ENCODE data around the gene UTS2. TPM values are rescaled to one million over a fixed set of nuclear protein-coding genes. Genes with fewer than 3 reads are reported as not detected.

Gene UTS2
- total and polyA plus RNA-seq, 2 of the 4 experiments (the other 2 are of a cell fraction): not detected

- in situ Hi-C loops (cut with MboI; ENCODE audit: low sequenced_read_pairs): no loop called here
- CTCF ChIA-PET: interaction anchor here (0.6 to 1.2 kb wide), 2 partner anchors 9 to 94 kb away, joined by 3 to 8 read pairs; no protein-coding TSS in a partner anchor
Observed at GRCh38 chr1:7846656-7847055, 6.2 kb downstream of the UTS2 start.

More at GRCh38 chr1:7846656-7847055, 6.2 kb downstream of the UTS2 start:
- peaks cover 2% of the 10 kb centered on the region for H3K36me3 ChIP-seq (ENCODE audit: control insufficient read depth, insufficient read depth, low read length)
- H2AFZ ChIP-seq (replicated peaks; ENCODE audit: low read length, poor library complexity): no peak overlapping the region
- no peak overlapping the region for H3K27ac ChIP-seq (ENCODE audit: insufficient read depth, low read length)
- no TSS peak for BruUV-seq (replicated peaks)
- no peak overlapping the region for H4K91ac ChIP-seq (ENCODE audit: insufficient read depth, low read depth, low read length)
- POLR2A ChIA-PET (ENCODE audit: unreplicated experiment): no interaction called here
- 0 out of 2 replicates have a peak, but pooled peaks cover 5% of the 10 kb centered on the region for H3K9me1 ChIP-seq (ENCODE audit: insufficient read depth, low read length)
- H3K18ac ChIP-seq (ENCODE audit: low read depth, low read length): peak overlapping the region; percentile 20; the same call in 1 of the 2 replicates
- H2AK5ac ChIP-seq (ENCODE audit: low read depth, low read length): no peak overlapping the region
- H2BK5ac ChIP-seq (ENCODE audit: low read depth, low read length, poor library complexity, severe bottlenecking): no peak overlapping the region
- H3K23ac ChIP-seq (ENCODE audit: low read depth, low read length): no peak overlapping the region
- WGBS, 2 experiments (ENCODE audit: extremely low coverage in 2 of 2, insufficient read length in 1 of 2): 100% methylated on average over 2 of the region's 7 CpGs; no CpG with 5 or more reads in 1 of the 2 experiments
- H4K20me1 ChIP-seq (ENCODE audit: insufficient read depth, low read length): no peaks in the 10 kb centered on the region
- peaks cover 2% of the 10 kb centered on the region; the same call in 1 of the 2 replicates for H3K27me3 ChIP-seq (ENCODE audit: control insufficient read depth, insufficient read depth, low read length)
- H3K9ac ChIP-seq (ENCODE audit: low read depth, low read length): no peak overlapping the region
- H2BK15ac ChIP-seq (ENCODE audit: low read depth, low read length): no peak overlapping the region
- H2BK20ac ChIP-seq (ENCODE audit: low read depth, low read length): no peak overlapping the region
- H3K56ac ChIP-seq (ENCODE audit: extremely low read depth, insufficient read depth, low read length): no peak overlapping the region
- no peak overlapping the region for H3K4me3 ChIP-seq (ENCODE audit: insufficient read depth, low read depth, low read length)
- no peak overlapping the region for H3K4ac ChIP-seq (ENCODE audit: low read depth, low read length)
- TF ChIP-seq RAD21 (IDR thresholded peaks at IDR 0.05; ENCODE audit: low read length) (no peak), MAFK (IDR thresholded peaks at IDR 0.05; ENCODE audit: low read depth, low read length) (no peak), CTCF (conservative IDR thresholded peaks at IDR 0.05; ENCODE audit: low read depth, low read length) (no peak), RCOR1 (IDR thresholded peaks at IDR 0.05; ENCODE audit: insufficient replicate concordance, low read length) (no peak), NFE2L2 (IDR thresholded peaks at IDR 0.05; ENCODE audit: low read depth, low read length) (no peak), MXI1 (IDR thresholded peaks at IDR 0.05; ENCODE audit: borderline replicate concordance, low read depth, low read length) (no peak), CEBPB (IDR thresholded peaks at IDR 0.05; ENCODE audit: low read depth, low read length) (no peak), SMC3 (IDR thresholded peaks at IDR 0.05; ENCODE audit: low read depth, low read length) (no peak), FOS (IDR thresholded peaks at IDR 0.05; ENCODE audit: low read depth, low read length) (no peak), ELK1 (IDR thresholded peaks at IDR 0.05; ENCODE audit: borderline replicate concordance, low read depth, low read length) (no peak), MAZ (IDR thresholded peaks at IDR 0.05; ENCODE audit: borderline replicate concordance, low read depth, low read length) (no peak), USF2 (IDR thresholded peaks at IDR 0.05; ENCODE audit: low read depth, low read length) (no peak), POLR2A (IDR thresholded peaks at IDR 0.05; ENCODE audit: low read depth, low read length) (no peak), CHD1 (IDR thresholded peaks at IDR 0.05; ENCODE audit: low read depth, low read length) (no peak), BHLHE40 (IDR thresholded peaks at IDR 0.05; ENCODE audit: low read depth, low read length) (no peak), RFX5 (IDR thresholded peaks at IDR 0.05; ENCODE audit: low read depth, low read length) (no peak)
- no peak overlapping the region for H2AK9ac ChIP-seq (replicated peaks; ENCODE audit: low read depth, low read length, poor library complexity)
- H3K9me3 ChIP-seq (ENCODE audit: control insufficient read depth, insufficient read depth, low read length): no peaks in the 10 kb centered on the region
- dilution Hi-C loops (cut with HindIII; ENCODE audit: low sequenced_read_pairs, unreplicated experiment) (no loop called here), intact Hi-C loops (cut with micrococcal nuclease) (loop anchor here (5.0 kb wide), 1 partner anchor 36 kb away; no protein-coding TSS in a partner anchor)
- ATAC-seq (ENCODE audit: low read depth) (no peak), DNase-seq (no peak)
- H3K14ac ChIP-seq (replicated peaks; ENCODE audit: low read depth, low read length): no peak overlapping the region
- H2BK120ac ChIP-seq (ENCODE audit: low read depth, low read length): no peak overlapping the region
- H4K5ac ChIP-seq (ENCODE audit: low read depth, low read length): no peak overlapping the region
- H4K8ac ChIP-seq (ENCODE audit: low read depth in 2 of 2, low read length in 2 of 2): no peak overlapping the region
- H3K4me1 ChIP-seq (ENCODE audit: control insufficient read depth, insufficient read depth, low read length): peaks cover 9% of the 10 kb centered on the region
- no peaks in the 10 kb centered on the region for H3K79me1 ChIP-seq (ENCODE audit: low read depth in 1 of 2, low read length in 2 of 2)
- no peak overlapping the region for H3K4me2 ChIP-seq (ENCODE audit: low read depth, low read length)
